ENCODE results near the gene NRXN3.

Gene NRXN3

GRCh38 chr14:78196323-78196722, 26.1 kb downstream of the NRXN3 start:
- no peak overlapping the region for H3K4me3 Mint-ChIP-seq

GRCh38 chr14:78197051-78197450, 26.9 kb downstream of the NRXN3 start:
- H3K27ac Mint-ChIP-seq = no peak overlapping the region
- no peaks in the 10 kb centered on the region for H3K9me3 Mint-ChIP-seq
- H3K4me1 Mint-ChIP-seq = peaks cover 7% of the 10 kb centered on the region
- no peak for ATAC-seq
- no peak overlapping the region for H3K4me3 Mint-ChIP-seq
- DNase-seq (ENCODE audit: low spot score in 2 of 2) = no peak
- H3K36me3 Mint-ChIP-seq = no peaks in the 10 kb centered on the region

More at GRCh38 chr14:78196323-78196722, 26.1 kb downstream of the NRXN3 start:
- H3K36me3 Mint-ChIP-seq = no peaks in the 10 kb centered on the region
- no peak for ATAC-seq
- no peak overlapping the region for H3K27ac Mint-ChIP-seq
- no peak for DNase-seq (ENCODE audit: low spot score in 2 of 2)
- H3K4me1 Mint-ChIP-seq = no peaks in the 10 kb centered on the region
- no peaks in the 10 kb centered on the region for H3K9me3 Mint-ChIP-seq

- H3K9me3 Mint-ChIP-seq = peaks cover 4% of the 10 kb centered on the region
- no peaks in the 10 kb centered on the region for H3K36me3 Mint-ChIP-seq
- H3K27ac Mint-ChIP-seq = no peak overlapping the region
- no peak overlapping the region for H3K4me3 Mint-ChIP-seq
- no peak for DNase-seq (ENCODE audit: low spot score in 2 of 2)
- peaks cover 12% of the 10 kb centered on the region for H3K4me1 Mint-ChIP-seq
- no peak for ATAC-seq
Measured at GRCh38 chr14:78202163-78202562, 32.0 kb downstream of the NRXN3 start.

- Mint-ChIP-seq H3K36me3 (no peaks in the 10 kb centered on the region), H3K4me3 (no peak overlapping the region)
- no peak for ATAC-seq
Measured at GRCh38 chr14:78202976-78203375, 32.8 kb downstream of the NRXN3 start.

GRCh38 chr14:78207414-78207813, 37.2 kb downstream of the NRXN3 start:
- Mint-ChIP-seq H3K9me3 (peaks cover 11% of the 10 kb centered on the region), H3K27ac (no peak overlapping the region), H3K4me3 (no peak overlapping the region), H3K4me1 (peaks cover 1% of the 10 kb centered on the region), H3K36me3 (no peaks in the 10 kb centered on the region)
- ATAC-seq = no peak
- DNase-seq (ENCODE audit: low spot score in 2 of 2) = no peak

More at GRCh38 chr14:78202976-78203375, 32.8 kb downstream of the NRXN3 start:
- H3K27ac Mint-ChIP-seq = no peak overlapping the region
- DNase-seq (ENCODE audit: low spot score in 2 of 2) = no peak
- H3K9me3 Mint-ChIP-seq = peaks cover 6% of the 10 kb centered on the region
- H3K4me1 Mint-ChIP-seq = peaks cover 12% of the 10 kb centered on the region

DNA sequence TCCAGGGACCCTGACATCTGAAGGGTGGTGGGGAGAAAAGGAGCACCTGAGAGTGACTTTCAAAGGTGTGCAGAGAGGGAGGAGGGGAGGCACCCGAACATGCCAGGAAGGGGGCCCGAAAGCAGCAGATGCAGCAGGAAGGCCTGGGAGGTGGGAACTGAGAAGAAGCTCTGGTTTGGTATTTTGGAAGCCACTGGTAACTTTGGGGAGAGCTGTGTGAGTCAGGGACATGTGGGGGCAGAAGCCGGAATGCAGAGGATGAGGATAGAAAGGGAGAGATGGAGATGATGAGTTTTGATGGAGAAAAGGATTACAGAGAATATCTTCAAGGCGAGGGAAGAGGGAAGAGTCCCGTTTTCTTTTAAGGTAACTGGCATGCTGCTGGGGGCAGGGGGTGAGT, 50.1 kb downstream of the NRXN3 start:
- DNase-seq (ENCODE audit: low spot score in 2 of 2) (no peak), ATAC-seq (no peak)
- H3K27ac Mint-ChIP-seq = no peak overlapping the region
- H3K4me1 Mint-ChIP-seq = no peaks in the 10 kb centered on the region
- no peaks in the 10 kb centered on the region for H3K36me3 Mint-ChIP-seq
- no peaks in the 10 kb centered on the region for H3K9me3 Mint-ChIP-seq
- no peak overlapping the region for H3K4me3 Mint-ChIP-seq

DNA sequence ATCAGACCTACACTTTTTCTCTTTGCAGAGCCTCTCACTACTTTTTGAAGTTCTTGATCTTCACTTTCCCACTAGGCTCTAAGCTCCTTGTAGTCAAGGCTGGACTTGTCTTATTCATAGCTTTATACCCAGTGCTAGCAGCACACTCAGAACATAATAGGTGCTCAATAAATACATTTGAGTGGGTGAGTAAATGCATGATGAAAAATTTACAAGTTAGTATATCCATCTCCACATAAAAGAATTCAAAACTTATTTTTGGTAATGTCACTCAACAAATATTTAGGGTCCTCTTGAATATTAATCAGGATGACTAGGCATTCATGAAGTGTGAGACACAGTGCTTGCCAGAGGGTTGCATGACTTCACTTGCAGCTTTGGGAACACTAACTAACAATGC, 52.6 kb downstream of the NRXN3 start:
- H3K36me3 Mint-ChIP-seq = no peaks in the 10 kb centered on the region
- ATAC-seq (no peak), DNase-seq (ENCODE audit: low spot score in 2 of 2) (no peak)
- H3K27ac Mint-ChIP-seq = no peak overlapping the region
- H3K4me3 Mint-ChIP-seq = no peak overlapping the region
- no peaks in the 10 kb centered on the region for H3K4me1 Mint-ChIP-seq
- peaks cover 4% of the 10 kb centered on the region for H3K9me3 Mint-ChIP-seq

GRCh38 chr14:78227248-78228077, 57.3 kb downstream of the NRXN3 start:
- H3K4me3 Mint-ChIP-seq = no peak overlapping the region
- no peaks in the 10 kb centered on the region for H3K4me1 Mint-ChIP-seq
- H3K27ac Mint-ChIP-seq = no peak overlapping the region
- H3K9me3 Mint-ChIP-seq = peaks cover 4% of the 10 kb centered on the region
- no peak for ATAC-seq
- H3K36me3 Mint-ChIP-seq = no peaks in the 10 kb centered on the region
- DNase-seq (ENCODE audit: low spot score in 2 of 2) = no peak

GRCh38 chr14:78228702-78229327, 58.6 kb downstream of the NRXN3 start:
- no peaks in the 10 kb centered on the region for H3K36me3 Mint-ChIP-seq
- peaks cover 4% of the 10 kb centered on the region for H3K9me3 Mint-ChIP-seq
- DNase-seq (ENCODE audit: low spot score in 2 of 2) = no peak
- H3K27ac Mint-ChIP-seq = no peak overlapping the region
- no peaks in the 10 kb centered on the region for H3K4me1 Mint-ChIP-seq
- ATAC-seq = no peak
- no peak overlapping the region for H3K4me3 Mint-ChIP-seq

DNA sequence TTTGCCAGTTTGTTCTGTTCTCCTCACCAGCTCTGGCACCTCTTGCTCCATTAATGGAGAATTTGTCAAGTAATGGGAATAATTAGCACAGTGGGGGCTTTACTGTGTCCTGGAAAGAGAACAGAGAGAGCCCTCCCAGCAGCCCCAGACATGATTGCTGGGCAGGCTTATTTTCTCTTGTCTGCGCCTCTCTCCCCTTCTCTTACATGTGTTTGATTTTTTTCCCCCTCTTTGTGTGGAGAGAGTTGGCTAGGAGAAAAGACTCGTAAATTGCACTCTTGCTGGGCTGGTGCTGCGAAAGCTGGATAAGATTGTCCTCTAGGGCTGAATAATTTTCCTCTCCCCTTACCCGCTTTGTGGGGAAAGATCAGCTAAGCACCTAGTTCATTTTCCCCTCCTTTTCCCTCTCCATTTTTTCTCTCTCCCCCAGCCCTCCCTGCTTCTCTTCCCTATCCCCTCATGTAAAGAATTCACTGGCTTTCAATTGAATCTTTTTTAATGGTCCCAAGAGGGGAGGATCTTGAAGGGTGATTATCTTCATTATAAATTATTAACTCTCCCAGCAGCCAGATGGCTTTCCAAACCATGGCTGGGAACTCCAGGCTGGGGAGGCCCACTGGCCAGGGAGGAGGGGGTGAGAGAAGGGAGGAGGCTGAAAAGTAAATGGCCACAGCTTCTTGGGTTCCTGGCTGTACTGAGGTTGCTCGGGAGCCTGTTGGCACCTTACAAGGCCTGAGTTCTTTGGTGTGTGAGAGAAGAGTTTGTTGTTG, 62.2 kb downstream of the NRXN3 start:
- Mint-ChIP-seq H3K9me3 (no peaks in the 10 kb centered on the region), H3K27ac (no peak overlapping the region), H3K36me3 (no peaks in the 10 kb centered on the region), H3K4me1 (no peaks in the 10 kb centered on the region), H3K4me3 (no peak overlapping the region)
- ATAC-seq = no peak
- DNase-seq (ENCODE audit: low spot score in 2 of 2) = no peak

DNA sequence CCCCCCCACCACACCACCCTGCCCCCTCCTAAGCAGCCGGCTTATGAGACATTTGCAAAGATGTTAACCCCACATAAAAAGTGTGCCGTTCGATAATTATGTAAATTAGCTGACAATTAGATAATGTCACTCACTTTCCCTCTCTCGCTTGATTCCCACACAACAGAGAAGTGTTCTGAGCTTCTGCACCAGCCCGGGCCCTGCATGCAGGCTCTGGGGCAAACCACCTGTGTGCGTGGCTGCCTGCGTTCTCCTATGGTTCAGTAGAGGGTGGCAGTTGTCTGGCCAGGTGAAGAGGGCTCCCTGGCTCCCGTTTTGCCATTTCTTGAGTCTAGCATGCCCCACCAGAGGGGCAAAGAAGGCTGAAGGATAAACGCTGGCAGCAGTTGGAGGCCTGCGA, 68.0 kb downstream of the NRXN3 start:
- no peak overlapping the region for H3K4me3 Mint-ChIP-seq
- no peak overlapping the region for H3K27ac Mint-ChIP-seq
- no peak for ATAC-seq
- DNase-seq (ENCODE audit: low spot score in 2 of 2) = no peak
- no peaks in the 10 kb centered on the region for H3K4me1 Mint-ChIP-seq
- H3K9me3 Mint-ChIP-seq = no peaks in the 10 kb centered on the region
- H3K36me3 Mint-ChIP-seq = no peaks in the 10 kb centered on the region

GRCh38 chr14:78240567-78240966, 70.4 kb downstream of the NRXN3 start:
- no peaks in the 10 kb centered on the region for H3K36me3 Mint-ChIP-seq
- H3K4me3 Mint-ChIP-seq = no peak overlapping the region
- H3K4me1 Mint-ChIP-seq = no peaks in the 10 kb centered on the region
- H3K27ac Mint-ChIP-seq = no peak overlapping the region
- ATAC-seq (no peak), DNase-seq (ENCODE audit: low spot score in 2 of 2) (no peak)
- no peaks in the 10 kb centered on the region for H3K9me3 Mint-ChIP-seq

DNA sequence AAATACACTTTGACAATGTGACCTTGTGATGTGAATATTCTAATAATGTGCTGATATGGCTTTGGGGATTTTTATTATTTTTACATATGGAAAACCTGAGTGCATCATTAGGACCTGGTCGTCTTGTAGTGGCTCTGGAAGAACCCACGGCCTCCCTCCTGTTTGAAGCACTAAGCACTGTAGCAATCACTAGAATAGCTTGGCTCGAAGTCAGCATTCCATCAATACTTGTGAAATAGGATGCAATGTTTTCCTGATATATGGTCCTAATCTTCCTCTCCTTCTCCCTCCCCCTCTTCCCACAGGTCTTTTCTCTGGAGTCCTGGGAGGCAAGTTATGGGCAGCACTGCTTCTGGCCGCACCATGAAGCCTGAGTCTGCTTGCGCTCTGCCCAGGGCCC, 71.9 kb downstream of the NRXN3 start:
- H3K4me1 Mint-ChIP-seq = no peaks in the 10 kb centered on the region
- H3K36me3 Mint-ChIP-seq = no peaks in the 10 kb centered on the region
- no peak overlapping the region for H3K27ac Mint-ChIP-seq
- H3K4me3 Mint-ChIP-seq = no peak overlapping the region
- ATAC-seq (no peak), DNase-seq (ENCODE audit: low spot score in 2 of 2) (no peak)
- no peaks in the 10 kb centered on the region for H3K9me3 Mint-ChIP-seq

GRCh38 chr14:78243187-78243586, 73.0 kb downstream of the NRXN3 start:
- no peaks in the 10 kb centered on the region for H3K36me3 Mint-ChIP-seq
- no peak for ATAC-seq
- no peak overlapping the region for H3K27ac Mint-ChIP-seq

DNA sequence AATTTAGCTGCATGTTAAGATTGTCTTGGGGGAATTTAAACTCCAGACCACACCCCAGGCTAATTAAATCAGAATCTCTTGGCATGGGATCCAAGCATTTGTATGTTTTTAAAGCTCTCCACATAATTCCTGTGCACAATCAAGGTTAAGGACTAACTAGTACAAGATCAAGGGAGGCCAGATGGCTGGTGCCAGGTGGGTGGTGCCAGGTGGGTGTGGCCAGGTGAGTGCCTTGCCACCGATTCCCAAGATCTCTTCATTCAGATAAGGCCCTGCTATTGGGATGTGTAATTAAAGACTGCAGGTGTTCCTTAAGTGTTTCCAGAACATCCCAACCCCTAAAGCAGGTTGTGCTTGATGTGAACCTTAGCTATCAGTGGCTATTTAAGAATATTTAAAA, 75.1 kb downstream of the NRXN3 start:
- no peaks in the 10 kb centered on the region for H3K36me3 Mint-ChIP-seq
- no peaks in the 10 kb centered on the region for H3K4me1 Mint-ChIP-seq
- H3K27ac Mint-ChIP-seq = no peak overlapping the region
- no peak overlapping the region for H3K4me3 Mint-ChIP-seq
- H3K9me3 Mint-ChIP-seq = no peaks in the 10 kb centered on the region
- DNase-seq (ENCODE audit: low spot score in 2 of 2) = no peak
- ATAC-seq = no peak

More at GRCh38 chr14:78243187-78243586, 73.0 kb downstream of the NRXN3 start:
- Mint-ChIP-seq H3K4me1 (no peaks in the 10 kb centered on the region), H3K9me3 (no peaks in the 10 kb centered on the region), H3K4me3 (no peak overlapping the region)
- no peak for DNase-seq (ENCODE audit: low spot score in 2 of 2)
